Prostate gland (tissue), 2 donors: ENCODE results near the gene PGAP6.

Experiments used
- CTCF ChIP-seq, 4 experiments: fragments of 200-600 bp in 2 of 4; fragments of 450-650 bp in 2 of 4; sonication (generic) in 2 of 4; IDR thresholded peaks; 1 replicate in 3 of 4; 2 replicates in 1 of 4; pipeline ENCODE4 v1.5.1; 2016 to 2019; ENCODE audit warnings: antibody characterized with exemption in 4 of 4, mild to moderate bottlenecking in 2 of 4, moderate library complexity in 2 of 4
- POLR2AphosphoS5 ChIP-seq: sonication (generic); formaldehyde crosslinking; IDR thresholded peaks from one replicate; pipeline ENCODE4 v1.6.1; 2017; ENCODE audit warnings: antibody characterized with exemption

- TF ChIP-seq CTCF (IDR thresholded peaks at IDR 0.05) (no peak), POLR2AphosphoS5 (no peak)
These were observed 25.5 kb upstream of the PGAP6 start for GRCh38 chr16:407253-407652.
